GM18951 (cell line): ENCODE results near the gene CNNM2.
"Not testable (repeated sequence)": the region's sequence is repeated elsewhere in the genome, so short reads cannot be mapped to it uniquely, and the experiment has no call there.

Source experiments
- POLR2A ChIP-seq: IDR thresholded peaks from 4 replicates; pipeline ENCODE4 v1.6.1; 2011; ENCODE audit warnings: mild to moderate bottlenecking; ENCODE audit not compliant: insufficient read length, insufficient read depth; ENCODE audit errors: extremely low read depth
- in situ Hi-C: fragments of 300-500 bp; cut with MboI; formaldehyde crosslinking; loops from one replicate; pipeline ENCODE4 v1.12.0; 2022; ENCODE audit warnings: low sequenced_read_pairs, mixed read lengths, inconsistent platforms; ENCODE audit not compliant: unreplicated experiment

CNNM2 gene

GRCh38 chr10:102935939-102936605 is 18.0 kb downstream of the CNNM2 start:
- no peak for TF ChIP-seq POLR2A
- in situ Hi-C loops, result no loop called here

GRCh38 chr10:102941401-102941800 is 23.3 kb downstream of the CNNM2 start:
- TF ChIP-seq POLR2A, result no peak
- in situ Hi-C loops, result no loop called here

GRCh38 chr10:102945449-102945848 is 27.4 kb downstream of the CNNM2 start:
- in situ Hi-C loops, result no loop called here
- TF ChIP-seq POLR2A, result no peak

GRCh38 chr10:102945962-102946361 is 27.9 kb downstream of the CNNM2 start:
- TF ChIP-seq POLR2A, result no peak

GRCh38 chr10:102946992-102947391 is 28.9 kb downstream of the CNNM2 start:
- in situ Hi-C loops, result no loop called here
- no peak for TF ChIP-seq POLR2A

More at GRCh38 chr10:102945962-102946361, 27.9 kb downstream of the CNNM2 start:
- in situ Hi-C loops, result no loop called here

- in situ Hi-C loops, result no loop called here
- no peak for TF ChIP-seq POLR2A
Observed at GRCh38 chr10:102948176-102948575, 30.1 kb downstream of the CNNM2 start.

GRCh38 chr10:102948786-102949185 is 30.7 kb downstream of the CNNM2 start:
- TF ChIP-seq POLR2A, result no peak
- in situ Hi-C loops, result no loop called here

- TF ChIP-seq POLR2A, result no peak
- in situ Hi-C loops, result no loop called here
Observed at GRCh38 chr10:102949916-102950315, 31.8 kb downstream of the CNNM2 start.

GRCh38 chr10:102951316-102951715 is 33.2 kb downstream of the CNNM2 start:
- no peak for TF ChIP-seq POLR2A
- in situ Hi-C loops, result no loop called here

GRCh38 chr10:102959360-102959759 is 41.3 kb downstream of the CNNM2 start:
- in situ Hi-C loops, result no loop called here

GRCh38 chr10:102960157-102960556 is 42.1 kb downstream of the CNNM2 start:
- in situ Hi-C loops, result no loop called here
- no peak for TF ChIP-seq POLR2A

More at GRCh38 chr10:102959360-102959759, 41.3 kb downstream of the CNNM2 start:
- no peak for TF ChIP-seq POLR2A

GRCh38 chr10:102962267-102962666 is 44.2 kb downstream of the CNNM2 start:
- no peak for TF ChIP-seq POLR2A

GRCh38 chr10:102962951-102963755 is 45.1 kb downstream of the CNNM2 start:
- TF ChIP-seq POLR2A, result no peak
- in situ Hi-C loops, result no loop called here

More at GRCh38 chr10:102962267-102962666, 44.2 kb downstream of the CNNM2 start:
- in situ Hi-C loops, result no loop called here

- in situ Hi-C loops, result no loop called here
- no peak for TF ChIP-seq POLR2A
Observed at GRCh38 chr10:102963756-102964025, 45.6 kb downstream of the CNNM2 start.

GRCh38 chr10:102964064-102964463 is 46.0 kb downstream of the CNNM2 start:
- in situ Hi-C loops, result not testable (repeated sequence)
